Natural killer cell (primary cell): Measurements from ENCODE around the gene TM9SF3. TPM values are rescaled to one million over a fixed set of nuclear protein-coding genes. Genes with fewer than 3 reads are reported as not detected.

ENCODE experiments used
- ATAC-seq, 3 donors: fragments of 150-1000 bp in 2 of 3; fragments of 200-7000 bp in 1 of 3; cut with Tn5 transposase; 1 replicate in 1 of 3; 2 replicates in 2 of 3; pipeline ENCODE4 v1.10.0; 2021; ENCODE audit warnings: mild to moderate bottlenecking in 2 of 3, moderate library complexity in 2 of 3
- DNase-seq, 2 donors: peaks; one replicate each; pipeline versions ENCODE4 v3.0.0 to v3.0.0-alpha.2; 2013 to 2021; ENCODE audit warnings: mixed read lengths in 1 of 2
- H3K27ac ChIP-seq: one replicate; pipeline ENCODE4 v1.5.1; 2013; ENCODE audit warnings: mild to moderate bottlenecking, low read length
- H3K27me3 ChIP-seq: one replicate; pipeline ENCODE4 v1.6.1; 2013; ENCODE audit warnings: low read length; ENCODE audit not compliant: control insufficient read depth, insufficient read depth
- H3K36me3 ChIP-seq: one replicate; pipeline ENCODE4 v1.6.1; 2013; ENCODE audit warnings: low read length; ENCODE audit not compliant: control insufficient read depth, insufficient read depth
- H3K4me1 ChIP-seq: one replicate; pipeline ENCODE4 v1.6.1; 2013; ENCODE audit warnings: low read length; ENCODE audit not compliant: control insufficient read depth, insufficient read depth
- H3K4me3 ChIP-seq: one replicate; pipeline ENCODE4 v1.5.1; 2013; ENCODE audit warnings: low read length
- H3K9me3 ChIP-seq: one replicate; pipeline ENCODE4 v1.6.1; 2013; ENCODE audit warnings: low read length; ENCODE audit not compliant: control insufficient read depth, insufficient read depth
- H3K27ac Mint-ChIP-seq, 2 donors: one replicate each; pipeline ENCODE4 v1.8.0; 2022; ENCODE audit warnings: mild to moderate bottlenecking in 2 of 2, mixed read lengths in 2 of 2, moderate library complexity in 1 of 2
- H3K27me3 Mint-ChIP-seq, 2 donors: one replicate each; pipeline ENCODE4 v1.8.0; 2022; ENCODE audit warnings: low read depth in 2 of 2, mixed read lengths in 2 of 2
- H3K36me3 Mint-ChIP-seq: one replicate; pipeline ENCODE4 v1.8.0; 2022; ENCODE audit warnings: mixed read lengths
- H3K4me1 Mint-ChIP-seq, 2 donors: one replicate each; pipeline ENCODE4 v1.8.0; 2022; ENCODE audit warnings: mixed read lengths in 2 of 2
- H3K4me3 Mint-ChIP-seq: one replicate; pipeline ENCODE4 v1.8.0; 2022; ENCODE audit warnings: mild to moderate bottlenecking, moderate library complexity, mixed read lengths
- H3K9me3 Mint-ChIP-seq, 2 donors: one replicate each; pipeline ENCODE4 v1.8.0; 2022; ENCODE audit warnings: mixed read lengths in 2 of 2
- WGBS: methylation state at CpG from one replicate; pipeline ENCODE4 v1.1.7; 2013; ENCODE audit warnings: missing lambda C conversion rate; ENCODE audit not compliant: insufficient coverage; 5-methylcytosine and 5-hydroxymethylcytosine counted together
- intact Hi-C: fragments of 100-400 bp; cut with micrococcal nuclease; formaldehyde crosslinking; loops from one replicate; pipeline ENCODE4 v1.14.2; 2022
- total RNA-seq, 4 donors: library from RNA; stranded (reverse); fragments of 120-200 nt in 1 of 4; gene quantifications; one replicate each; pipeline versions ENCODE4 v1.2.3 to v1.2.4, GENCODE V29; 2013 to 2022
- TF ChIP-seq, protein P1 (sequence below): fragments of 200-600 bp; IDR thresholded peaks from one replicate; pipeline ENCODE4 v1.8.0; 2022; ENCODE audit warnings: antibody characterized with exemption

The TM9SF3 gene
- total RNA-seq, 3 donors from 2014 or later (not counting 1 experiment from before 2014, with no cell fraction given): 113 to 119 (median 117) TPM

DNA sequence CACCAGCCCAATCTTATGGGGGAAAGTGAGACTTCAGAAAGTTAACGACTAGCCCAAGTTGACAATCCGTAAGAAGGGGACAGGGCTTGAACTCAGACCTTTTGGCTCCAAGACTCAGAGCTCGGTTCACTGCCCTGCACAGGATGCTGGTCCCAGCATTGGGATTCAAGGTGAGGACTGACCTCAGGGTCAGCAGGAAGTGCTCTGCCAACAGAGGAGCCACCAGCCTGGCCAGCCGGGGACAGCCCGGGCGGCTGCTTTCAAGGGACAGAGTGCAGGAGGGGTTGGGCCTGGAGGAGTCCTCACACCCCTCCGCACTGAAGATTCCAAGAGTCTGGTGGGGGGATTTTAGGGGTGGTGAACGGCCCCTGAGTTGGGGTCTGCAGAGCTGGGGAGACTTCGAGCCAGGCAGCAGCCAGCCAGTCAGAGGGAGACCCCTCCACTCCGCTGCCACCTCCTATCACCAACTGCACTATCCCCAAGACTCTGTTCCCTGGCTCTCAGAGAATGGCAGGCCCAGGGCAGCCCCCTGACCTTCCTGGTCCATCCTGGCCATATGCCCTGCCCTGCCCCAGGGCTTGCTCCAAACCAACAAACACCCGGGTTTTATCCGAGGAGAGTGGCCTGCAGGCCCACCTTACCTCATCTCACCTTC lies 92.8 kb downstream of the TM9SF3 start:
- H3K4me1 Mint-ChIP-seq: no peaks in the 10 kb centered on the region
- no peak overlapping the region for H3K4me3 Mint-ChIP-seq
- Histone ChIP-seq H3K4me3 (no peak overlapping the region), H3K4me1 (no peaks in the 10 kb centered on the region), H3K27me3 (no peaks in the 10 kb centered on the region), H3K9me3 (no peaks in the 10 kb centered on the region), H3K36me3 (no peaks in the 10 kb centered on the region), H3K27ac (no peak overlapping the region)
- H3K27me3 Mint-ChIP-seq: peaks cover 16 to 33% of the 10 kb centered on the region in 2 donors
- TF ChIP-seq, protein P1, sequence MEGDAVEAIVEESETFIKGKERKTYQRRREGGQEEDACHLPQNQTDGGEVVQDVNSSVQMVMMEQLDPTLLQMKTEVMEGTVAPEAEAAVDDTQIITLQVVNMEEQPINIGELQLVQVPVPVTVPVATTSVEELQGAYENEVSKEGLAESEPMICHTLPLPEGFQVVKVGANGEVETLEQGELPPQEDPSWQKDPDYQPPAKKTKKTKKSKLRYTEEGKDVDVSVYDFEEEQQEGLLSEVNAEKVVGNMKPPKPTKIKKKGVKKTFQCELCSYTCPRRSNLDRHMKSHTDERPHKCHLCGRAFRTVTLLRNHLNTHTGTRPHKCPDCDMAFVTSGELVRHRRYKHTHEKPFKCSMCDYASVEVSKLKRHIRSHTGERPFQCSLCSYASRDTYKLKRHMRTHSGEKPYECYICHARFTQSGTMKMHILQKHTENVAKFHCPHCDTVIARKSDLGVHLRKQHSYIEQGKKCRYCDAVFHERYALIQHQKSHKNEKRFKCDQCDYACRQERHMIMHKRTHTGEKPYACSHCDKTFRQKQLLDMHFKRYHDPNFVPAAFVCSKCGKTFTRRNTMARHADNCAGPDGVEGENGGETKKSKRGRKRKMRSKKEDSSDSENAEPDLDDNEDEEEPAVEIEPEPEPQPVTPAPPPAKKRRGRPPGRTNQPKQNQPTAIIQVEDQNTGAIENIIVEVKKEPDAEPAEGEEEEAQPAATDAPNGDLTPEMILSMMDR: no peak
- no peak overlapping the region for H3K27ac Mint-ChIP-seq
- DNase-seq (no peak), ATAC-seq (no peak)
- H3K36me3 Mint-ChIP-seq: no peaks in the 10 kb centered on the region
- 90% methylated on average over 12 of the region's 12 CpGs for WGBS
- intact Hi-C loops: no loop called here
- no peaks in the 10 kb centered on the region for H3K9me3 Mint-ChIP-seq

DNA sequence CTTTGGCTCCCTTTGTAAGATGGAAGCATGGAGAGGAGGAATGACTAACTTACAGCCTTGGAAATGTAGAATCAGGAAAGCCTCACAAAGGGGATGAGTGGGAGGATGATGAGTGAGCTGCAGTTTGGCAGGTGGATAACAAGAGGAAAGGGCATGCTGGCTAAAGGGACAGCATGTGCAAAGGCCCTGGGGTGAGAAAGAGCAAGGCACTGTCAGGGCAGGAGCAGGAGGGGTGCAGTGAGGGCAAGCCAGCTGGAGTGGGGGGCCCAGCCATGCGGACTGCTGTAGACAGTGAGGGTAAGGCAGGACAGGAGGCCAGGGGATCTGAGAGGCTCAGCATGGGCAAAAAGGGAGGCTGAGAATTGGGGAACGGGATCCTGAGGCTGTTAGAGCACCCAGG lies 93.6 kb downstream of the TM9SF3 start:
- Histone ChIP-seq H3K9me3 (no peaks in the 10 kb centered on the region), H3K36me3 (no peaks in the 10 kb centered on the region), H3K4me1 (no peaks in the 10 kb centered on the region), H3K4me3 (no peak overlapping the region), H3K27me3 (no peaks in the 10 kb centered on the region), H3K27ac (no peak overlapping the region)
- H3K36me3 Mint-ChIP-seq: no peaks in the 10 kb centered on the region
- DNase-seq (no peak), ATAC-seq (no peak)
- WGBS: 86% methylated on average over 2 of the region's 2 CpGs
- no peak overlapping the region for H3K4me3 Mint-ChIP-seq
- H3K9me3 Mint-ChIP-seq: no peaks in the 10 kb centered on the region
- H3K27ac Mint-ChIP-seq: no peak overlapping the region
- no peaks in the 10 kb centered on the region for H3K4me1 Mint-ChIP-seq
- H3K27me3 Mint-ChIP-seq: peaks cover 17 to 25% of the 10 kb centered on the region in 2 donors
- intact Hi-C loops: no loop called here
- TF ChIP-seq, protein P1: no peak

DNA sequence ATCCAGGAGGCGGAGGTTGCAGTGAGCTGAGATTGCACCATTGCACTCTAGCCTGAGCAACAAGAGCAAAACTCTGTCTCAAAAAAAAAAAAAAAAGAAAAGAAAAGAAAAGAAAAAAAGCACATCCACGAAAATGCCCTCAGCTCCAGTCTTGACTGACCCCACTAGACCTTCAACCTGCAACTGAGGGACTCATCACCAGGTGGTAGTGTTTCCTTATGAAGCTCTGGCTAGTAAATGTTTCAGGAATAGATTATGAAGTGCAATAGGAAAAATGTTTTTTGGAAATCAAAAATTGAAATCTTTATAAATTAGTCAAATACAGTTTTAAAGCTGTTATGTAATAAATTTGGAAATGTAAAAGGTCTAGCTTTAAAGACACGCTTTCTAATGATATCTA lies 95.5 kb downstream of the TM9SF3 start:
- DNase-seq: peak in 1 of 2 donors; percentile 17
- no peak overlapping the region for H3K4me3 Mint-ChIP-seq
- no peaks in the 10 kb centered on the region for H3K4me1 Mint-ChIP-seq
- Histone ChIP-seq H3K9me3 (no peaks in the 10 kb centered on the region), H3K4me1 (no peaks in the 10 kb centered on the region), H3K27me3 (no peaks in the 10 kb centered on the region), H3K36me3 (no peaks in the 10 kb centered on the region), H3K4me3 (no peak overlapping the region), H3K27ac (no peak overlapping the region)
- 98% methylated on average over 2 of the region's 3 CpGs for WGBS
- no peaks in the 10 kb centered on the region for H3K9me3 Mint-ChIP-seq
- intact Hi-C loops: no loop called here
- no peak for ATAC-seq
- TF ChIP-seq, protein P1: no peak
- no peaks in the 10 kb centered on the region for H3K36me3 Mint-ChIP-seq
- H3K27ac Mint-ChIP-seq: no peak overlapping the region
- peaks cover 11 to 23% of the 10 kb centered on the region in 2 donors for H3K27me3 Mint-ChIP-seq
